ENCODE results near the gene MED13L. TPM values are rescaled to one million over a fixed set of nuclear protein-coding genes. Genes with fewer than 3 reads are reported as not detected.

The MED13L gene
- total and polyA plus RNA-seq, 2 of the 8 experiments (the other 6 are each of a cell fraction or from before 2014, with no cell fraction given): 15.9 to 51.7 TPM

DNA sequence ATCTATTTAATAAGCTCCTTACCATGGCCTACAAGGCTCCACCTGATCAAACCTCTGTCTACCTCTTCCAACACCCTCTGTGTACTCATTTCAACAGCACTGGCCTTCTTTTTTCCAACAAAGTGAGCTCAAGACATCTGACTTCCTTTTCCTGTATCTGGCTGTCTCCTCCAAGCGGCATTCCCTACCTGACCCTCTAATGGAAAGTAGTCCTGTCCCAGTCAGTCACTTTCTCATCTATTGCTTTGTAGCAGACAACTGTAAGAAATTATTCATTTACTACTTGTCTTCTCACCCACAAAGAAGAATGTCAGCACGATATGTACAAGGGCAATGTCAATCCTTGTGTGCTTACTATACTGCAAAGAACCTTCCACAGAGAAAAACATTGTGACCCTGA lies 149.6 kb downstream of the MED13L start:
- Histone ChIP-seq H4K8ac (ENCODE audit: extremely low read depth, insufficient read depth, low read length) (no peak overlapping the region), H4K20me1 (replicated peaks in 1 of 2; ENCODE audit: control insufficient read depth in 1 of 2, insufficient read depth in 2 of 2, low read length in 2 of 2) (peaks cover 0 to 4% of the 10 kb centered on the region in 2 experiments), H3K36me3 (ENCODE audit: control insufficient read depth in 2 of 4, insufficient read depth in 4 of 4, low read length in 3 of 4) (no peaks in the 10 kb centered on the region), H3K23me2 (ENCODE audit: low read depth, low read length) (no peaks in the 10 kb centered on the region), H3K4me2 (ENCODE audit: insufficient read depth in 1 of 2, low read depth in 2 of 2, low read length in 2 of 2) (no peak overlapping the region), H3K9me3 (ENCODE audit: insufficient read depth in 2 of 2, low read depth in 1 of 2, low read length in 1 of 2) (no peaks in the 10 kb centered on the region), H3K4me1 (replicated peaks in 1 of 4; ENCODE audit: control insufficient read depth in 3 of 4, insufficient read depth in 4 of 4, low read length in 3 of 4) (peaks cover 0 to 14% (median 5%) of the 10 kb centered on the region in 4 experiments; a peak in 5 of 7 replicates), H2BK15ac (ENCODE audit: low read length) (no peak overlapping the region), H3K14ac (ENCODE audit: insufficient read length) (no peak overlapping the region), H4K91ac (replicated peaks; ENCODE audit: insufficient read length, low read length) (no peak overlapping the region), H2BK120ac (replicated peaks; ENCODE audit: low read depth, low read length) (no peak overlapping the region), H3K27ac (ENCODE audit: low read depth, low read length) (no peak overlapping the region), H3K4ac (replicated peaks; ENCODE audit: insufficient read length, low read depth, low read length) (no peak overlapping the region), H2BK12ac (ENCODE audit: low read depth, low read length) (no peak overlapping the region), H4K5ac (ENCODE audit: insufficient read length, low read depth, low read length) (no peak overlapping the region), H2BK5ac (ENCODE audit: low read depth, low read length) (no peak overlapping the region), H3K56ac (replicated peaks; ENCODE audit: insufficient read length, low read depth, low read length) (no peak overlapping the region), H3K23ac (ENCODE audit: insufficient read length) (no peak overlapping the region), H3K4me3 (ENCODE audit: extremely low read depth in 1 of 4, insufficient read depth in 2 of 4, low read depth in 3 of 4, low read length in 4 of 4) (no peak overlapping the region), H3K18ac (ENCODE audit: extremely low read depth, low read length) (no peak overlapping the region), H3K9ac (replicated peaks in 1 of 4; ENCODE audit: extremely low read depth in 1 of 4, low read depth in 3 of 4, low read length in 3 of 4) (no peak overlapping the region), H2BK20ac (ENCODE audit: low read length) (no peak overlapping the region), H3K79me1 (ENCODE audit: low read depth, low read length) (no peaks in the 10 kb centered on the region), H2AK5ac (ENCODE audit: low read depth, low read length) (no peak overlapping the region), H3K79me2 (ENCODE audit: control insufficient read depth in 1 of 2, insufficient read depth in 2 of 2, low read length in 2 of 2) (peaks cover 0 to 84% of the 10 kb centered on the region in 2 experiments; a peak in 2 of 4 replicates), H2AFZ (ENCODE audit: low read length) (no peak overlapping the region), H3K27me3 (replicated peaks in 1 of 4; ENCODE audit: control insufficient read depth in 3 of 4, extremely low read depth in 1 of 4, insufficient read depth in 3 of 4, low read length in 3 of 4) (no peaks in the 10 kb centered on the region)
- FAIRE-seq: no peak
- ChIA-PET POLR2A (ENCODE audit: partially characterized antibody) (interaction anchor here (1.7 kb wide), 1 partner anchor 48 kb away, joined by 3 read pairs; no protein-coding TSS in a partner anchor), CTCF (ENCODE audit: partially characterized antibody) (interaction anchor here (1.4 kb wide), 2 partner anchors 9 to 108 kb away, joined by 4 read pairs; no protein-coding TSS in a partner anchor)
- WGBS, 2 experiments (ENCODE audit: extremely low coverage in 1 of 2, insufficient coverage in 1 of 2, insufficient read length in 1 of 2, insufficient replicate concordance in 2 of 2, low coverage in 1 of 2, low lambda C conversion rate in 2 of 2, missing lambda C conversion rate in 1 of 2): 75% methylated on average over 2 of the region's 2 CpGs; no CpG with 5 or more reads in 1 of the 2 experiments
- no peak for DNase-seq (ENCODE audit: low read depth in 1 of 2, low spot score in 2 of 2)
- no peak for TF ChIP-seq PHF8 (conservative IDR thresholded peaks at IDR 0.05; ENCODE audit: low read depth, low read length)
- TF ChIP-seq RFX5 (IDR thresholded peaks at IDR 0.05; ENCODE audit: borderline replicate concordance, low read depth, low read length): no peak
- TF ChIP-seq SIX5 (IDR thresholded peaks at IDR 0.05; ENCODE audit: low read depth, low read length): no peak
